Fibroblast of pulmonary artery (primary cell): ENCODE data around the gene CCDC88A.
"Not testable (repeated sequence)": the region's sequence is repeated elsewhere in the genome, so short reads cannot be mapped to it uniquely, and the experiment has no call there.

ENCODE experiments used
- DNase-seq: peaks from one replicate; pipeline ENCODE4 v3.0.0-alpha.2; 2010; ENCODE audit warnings: low read depth
- H3K4me3 ChIP-seq: replicated peaks from 2 replicates; pipeline ENCODE4 v1.5.1; 2011; ENCODE audit warnings: low read depth, mild to moderate bottlenecking, control low read depth, low read length, moderate library complexity
- TF ChIP-seq, protein P1 (sequence below): IDR thresholded peaks from 2 replicates; pipeline ENCODE4 v1.5.1; 2011; ENCODE audit warnings: mild to moderate bottlenecking, control low read depth, low read length, inconsistent platforms; ENCODE audit errors: missing control alignments

The CCDC88A gene

DNA sequence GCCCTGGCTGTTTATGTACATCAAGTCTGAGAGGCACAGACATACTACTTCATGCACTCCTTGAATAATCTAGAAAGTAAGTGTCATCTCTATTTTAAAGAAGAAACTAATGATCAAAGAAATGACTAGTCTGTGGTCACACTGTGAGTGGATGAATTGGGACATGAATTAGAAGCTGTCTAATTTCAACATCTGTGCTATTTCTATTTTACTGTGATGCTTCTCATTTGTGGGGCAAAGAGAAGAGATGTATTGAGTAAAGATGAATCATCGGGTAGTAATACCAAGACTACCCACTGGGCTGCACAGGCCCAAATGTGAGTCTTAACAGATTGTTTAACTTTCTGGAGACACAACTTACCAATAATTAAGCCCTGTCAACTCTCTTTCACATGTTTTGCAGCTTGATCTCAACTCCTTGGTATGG is 108.2 kb downstream of the CCDC88A start:
- DNase-seq, result peak; percentile 35
- H3K4me3 ChIP-seq, result no peak overlapping the region
- TF ChIP-seq, protein P1, sequence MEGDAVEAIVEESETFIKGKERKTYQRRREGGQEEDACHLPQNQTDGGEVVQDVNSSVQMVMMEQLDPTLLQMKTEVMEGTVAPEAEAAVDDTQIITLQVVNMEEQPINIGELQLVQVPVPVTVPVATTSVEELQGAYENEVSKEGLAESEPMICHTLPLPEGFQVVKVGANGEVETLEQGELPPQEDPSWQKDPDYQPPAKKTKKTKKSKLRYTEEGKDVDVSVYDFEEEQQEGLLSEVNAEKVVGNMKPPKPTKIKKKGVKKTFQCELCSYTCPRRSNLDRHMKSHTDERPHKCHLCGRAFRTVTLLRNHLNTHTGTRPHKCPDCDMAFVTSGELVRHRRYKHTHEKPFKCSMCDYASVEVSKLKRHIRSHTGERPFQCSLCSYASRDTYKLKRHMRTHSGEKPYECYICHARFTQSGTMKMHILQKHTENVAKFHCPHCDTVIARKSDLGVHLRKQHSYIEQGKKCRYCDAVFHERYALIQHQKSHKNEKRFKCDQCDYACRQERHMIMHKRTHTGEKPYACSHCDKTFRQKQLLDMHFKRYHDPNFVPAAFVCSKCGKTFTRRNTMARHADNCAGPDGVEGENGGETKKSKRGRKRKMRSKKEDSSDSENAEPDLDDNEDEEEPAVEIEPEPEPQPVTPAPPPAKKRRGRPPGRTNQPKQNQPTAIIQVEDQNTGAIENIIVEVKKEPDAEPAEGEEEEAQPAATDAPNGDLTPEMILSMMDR, result peak; percentile 36

GRCh38 chr2:55309446-55309845 is 110.2 kb downstream of the CCDC88A start:
- DNase-seq, result peak; percentile 78
- TF ChIP-seq, protein P1, result no peak
- H3K4me3 ChIP-seq, result no peak overlapping the region

- DNase-seq, result no peak
- no peak overlapping the region for H3K4me3 ChIP-seq
- TF ChIP-seq, protein P1, result no peak
These were observed 117.4 kb downstream of the CCDC88A start for GRCh38 chr2:55302241-55302640.

- TF ChIP-seq, protein P1, result no peak
- no peak for DNase-seq
- no peak overlapping the region for H3K4me3 ChIP-seq
These were observed 118.4 kb downstream of the CCDC88A start for GRCh38 chr2:55301277-55301676.

GRCh38 chr2:55296393-55296792 is 123.3 kb downstream of the CCDC88A start:
- no peak for DNase-seq
- TF ChIP-seq, protein P1, result no peak
- H3K4me3 ChIP-seq, result no peak overlapping the region

DNA sequence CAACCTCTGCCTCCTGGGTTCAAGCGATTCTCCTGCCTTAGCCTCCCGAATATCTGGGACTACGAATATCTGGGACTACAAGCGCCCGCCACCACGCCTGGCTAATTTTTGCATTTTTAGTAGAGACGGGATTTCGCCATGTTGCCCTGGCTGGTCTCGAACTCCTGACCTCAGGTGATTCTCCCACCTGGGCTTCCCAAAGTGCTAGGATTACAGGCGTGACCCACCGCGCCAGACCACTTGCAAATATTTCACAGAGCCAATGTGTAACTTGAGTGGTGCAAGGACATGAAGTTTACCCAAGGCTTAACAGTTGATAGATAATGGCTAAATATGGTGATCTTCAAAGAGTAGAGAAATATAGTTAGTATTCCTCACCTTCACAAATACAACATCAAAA is 136.6 kb downstream of the CCDC88A start:
- DNase-seq, result no peak
- H3K4me3 ChIP-seq, result no peak overlapping the region
- TF ChIP-seq, protein P1, result no peak

GRCh38 chr2:55282110-55282917 is 137.3 kb downstream of the CCDC88A start:
- peak; percentile 89 for DNase-seq
- TF ChIP-seq, protein P1, result no peak
- peak overlapping the region; percentile 77 for H3K4me3 ChIP-seq

- DNase-seq, H3K4me3 ChIP-seq: not testable (repeated sequence)
These were observed 138.7 kb downstream of the CCDC88A start for GRCh38 chr2:55280851-55281546.

DNA sequence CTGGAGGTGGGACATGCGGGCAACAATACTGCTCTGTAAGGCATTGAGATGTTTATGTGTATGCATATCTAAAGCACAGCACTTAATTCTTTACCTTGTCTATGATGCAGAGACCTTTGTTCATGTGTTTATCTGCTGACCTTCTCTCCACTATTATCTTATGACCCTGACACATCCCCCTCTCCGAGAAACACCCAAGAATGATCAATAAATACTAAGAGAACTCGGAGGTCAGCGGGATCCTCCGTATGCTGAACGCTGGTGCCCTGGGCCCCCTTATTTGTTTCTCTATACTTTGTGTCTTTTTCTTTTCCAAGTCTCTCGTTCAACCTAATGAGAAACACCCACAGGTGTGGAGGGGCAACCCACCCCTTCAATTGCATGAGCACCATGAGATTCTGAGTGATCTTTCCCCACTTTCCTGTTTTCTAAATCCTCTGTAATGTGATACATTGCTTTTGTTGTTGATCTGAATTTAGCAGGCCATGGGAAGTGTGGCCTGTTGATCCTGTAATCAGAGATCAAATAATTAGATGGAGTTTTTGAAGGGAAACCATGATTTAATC is 139.7 kb downstream of the CCDC88A start:
- H3K4me3 ChIP-seq, DNase-seq: not testable (repeated sequence)
